Thoracic aorta endothelial cell (primary cell): Measurements from ENCODE around the gene IGFBP7. TPM values are rescaled to one million over a fixed set of nuclear protein-coding genes. Genes with fewer than 3 reads are reported as not detected.

ENCODE experiments used
- small RNA-seq: library from RNA; depleted of rRNA; stranded (forward); fragments of <200 nt; gene quantifications from one replicate; pipeline ENCODE3, GENCODE V24; 2012
- total RNA-seq: library from RNA; depleted of rRNA; stranded (reverse); fragments of >200 nt; gene quantifications from 2 replicates; pipeline ENCODE4 v1.2.3, GENCODE V29; 2012

The IGFBP7 gene
- 163 and 201 TPM in 2 replicates for total RNA-seq

DNA sequence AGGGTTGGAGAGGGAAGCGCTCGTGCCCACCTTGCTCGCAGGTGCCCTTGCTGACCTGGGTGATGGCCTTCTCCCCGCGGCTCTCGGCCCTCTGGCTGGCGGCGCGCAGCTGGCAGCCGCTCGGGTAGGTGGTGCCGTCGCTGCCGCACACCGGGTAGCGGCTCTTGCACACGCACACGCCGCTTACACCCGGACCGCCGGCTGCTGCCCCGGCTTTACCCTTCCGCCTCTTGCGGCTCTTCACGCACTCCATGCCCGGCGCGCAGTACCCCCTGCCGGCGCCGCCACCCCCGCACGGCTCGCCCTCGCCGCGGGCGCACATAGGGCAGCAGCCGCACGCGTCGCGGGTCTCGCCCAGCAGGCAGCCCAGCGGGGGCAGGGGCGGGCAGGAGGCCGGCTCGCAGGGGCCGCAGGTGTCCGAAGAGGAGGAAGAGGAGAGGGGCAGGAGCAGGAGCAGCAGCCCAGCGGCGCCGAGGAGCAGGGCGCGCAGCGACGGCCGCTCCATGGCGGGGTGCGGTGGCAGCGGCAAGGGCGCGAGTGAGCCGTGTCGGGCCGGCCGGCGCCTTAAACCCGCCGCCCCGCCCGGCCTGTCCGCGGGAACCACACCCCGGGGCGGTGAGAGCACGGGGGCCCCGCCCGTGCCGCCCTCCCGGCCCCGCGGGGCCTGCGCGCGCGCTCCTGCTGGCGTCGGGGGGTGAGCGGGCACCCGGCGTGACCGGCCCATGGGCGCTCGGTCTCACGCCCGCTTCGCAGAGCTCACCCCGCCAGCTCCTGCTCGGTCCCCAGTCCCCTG is at the start of gene IGFBP7:
IGFBP7 (minus strand) TSS at position 539 of the 793 bp plus-strand sequence; CDS start at position 505, 34 bp downstream.

Small RNAs within 50 kb of the gene (small RNA-seq; reads per million reads assigned to genes)
- not detected for gene RNU6-998P

Other genes starting within 250 kb of the IGFBP7 start
- 69.3 and 71.0 TPM in 2 replicates for gene REST, start 202.5 kb downstream of the IGFBP7 start, total RNA-seq
- gene NOA1, start 132.8 kb downstream of the IGFBP7 start, total RNA-seq, result 25.5 and 26.2 TPM in 2 replicates
- gene POLR2B, start 131.5 kb downstream of the IGFBP7 start, total RNA-seq, result 235 and 274 TPM in 2 replicates